HTR-8/SVneo (cell line): ENCODE results near the gene ASB6.

ENCODE experiments used
- DNase-seq: peaks from one replicate; pipeline ENCODE4 v3.0.0; 2011; ENCODE audit warnings: low spot score, mixed read lengths; ENCODE audit not compliant: insufficient read length
- FAIRE-seq: peaks from 2 replicates; lab custom pipeline; 2011; peaks lifted over from hg19 to GRCh38; lab: Jason Lieb, UNC

ASB6 gene

DNA sequence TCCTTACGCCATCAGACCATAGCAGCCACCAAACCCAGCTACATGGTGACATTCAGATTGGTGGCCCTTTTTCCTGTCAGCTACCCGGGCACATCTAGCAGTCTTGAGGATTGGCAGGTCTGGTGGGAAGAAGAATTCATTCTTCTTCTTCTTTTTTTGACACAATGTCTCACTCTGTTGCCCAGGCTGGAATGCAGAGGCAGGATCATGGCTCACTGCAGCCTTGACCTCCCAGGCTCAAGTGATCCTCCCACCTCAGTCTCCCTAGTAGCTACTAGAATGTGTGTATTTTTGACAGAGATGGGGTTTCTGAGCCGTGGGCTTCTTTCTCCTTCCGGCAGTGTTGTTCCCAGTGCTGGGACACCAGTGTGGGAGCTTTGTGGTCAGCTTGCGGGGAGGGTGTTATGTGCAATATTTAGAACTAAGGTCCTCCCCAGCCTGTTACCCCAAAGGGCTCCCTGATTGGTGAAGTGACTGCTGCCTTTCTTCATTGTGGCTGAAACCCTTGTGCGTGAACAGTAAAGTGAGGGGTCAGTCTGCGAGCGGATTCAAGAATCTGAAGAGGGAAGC is 12.6 kb downstream of the ASB6 start:
- FAIRE-seq: no peak
- no peak for DNase-seq

DNA sequence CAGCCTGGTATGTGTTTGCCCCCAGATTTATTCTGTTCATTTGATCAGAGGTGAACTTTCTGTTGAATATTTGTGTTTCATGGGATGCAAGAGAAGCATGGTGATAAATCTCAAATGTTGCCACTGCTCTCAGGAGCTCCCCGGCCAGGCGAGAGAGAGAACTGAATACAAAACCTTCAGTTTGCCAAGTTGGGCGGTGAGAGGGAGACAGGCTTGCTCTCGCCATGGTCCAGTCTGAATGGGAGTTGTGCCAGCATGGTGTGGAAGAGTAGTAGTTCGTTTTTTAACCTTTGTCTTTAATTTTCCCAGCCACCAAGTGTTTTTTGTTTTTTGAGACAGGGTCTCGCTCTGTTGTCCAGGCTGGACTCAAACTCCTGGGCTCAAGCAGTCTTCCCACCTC is 13.2 kb downstream of the ASB6 start:
- DNase-seq: no peak
- no peak for FAIRE-seq

DNA sequence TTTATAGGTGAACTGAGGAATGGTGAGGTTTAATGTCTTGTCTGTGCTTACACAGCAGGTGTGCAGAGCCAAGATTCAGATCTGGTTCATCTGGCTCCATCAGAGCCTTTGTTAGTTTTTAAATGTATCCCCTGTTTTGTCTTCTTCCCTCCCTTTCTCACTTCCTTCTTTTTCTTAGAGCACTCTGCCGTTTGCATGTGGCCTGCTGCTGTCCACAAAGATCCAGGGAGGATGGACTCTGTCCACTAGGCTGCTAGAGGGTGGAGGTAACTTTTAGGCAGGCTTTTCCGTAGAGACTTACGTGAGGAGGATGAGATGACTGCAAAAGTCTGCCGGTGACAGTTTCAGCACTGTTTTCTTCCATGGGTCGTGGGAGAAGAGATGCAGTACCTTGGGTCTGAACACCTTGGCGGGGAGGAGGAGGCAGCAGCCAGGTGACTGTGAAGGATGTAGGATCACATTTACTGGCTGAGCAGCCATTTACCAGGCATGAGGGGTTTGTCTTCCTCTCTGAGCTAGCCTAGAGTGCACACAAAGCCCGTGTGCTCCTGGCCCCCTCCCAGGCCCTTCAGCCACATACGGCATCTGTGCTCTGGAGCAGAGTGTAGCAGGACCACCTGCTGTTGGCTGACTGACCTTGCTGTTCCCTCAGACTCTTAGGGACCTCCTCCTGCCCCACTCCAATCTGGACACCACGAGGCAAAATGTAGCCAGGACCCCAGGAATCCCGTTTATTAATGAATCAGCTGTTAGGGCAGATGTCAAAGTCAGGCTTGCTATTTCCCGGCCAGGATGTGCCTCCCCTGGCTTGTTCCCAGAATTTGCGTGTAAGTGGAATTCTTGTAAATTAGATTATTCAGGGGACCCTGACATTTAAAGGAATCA is 14.2 kb downstream of the ASB6 start:
- FAIRE-seq (no peak), DNase-seq (no peak)

DNA sequence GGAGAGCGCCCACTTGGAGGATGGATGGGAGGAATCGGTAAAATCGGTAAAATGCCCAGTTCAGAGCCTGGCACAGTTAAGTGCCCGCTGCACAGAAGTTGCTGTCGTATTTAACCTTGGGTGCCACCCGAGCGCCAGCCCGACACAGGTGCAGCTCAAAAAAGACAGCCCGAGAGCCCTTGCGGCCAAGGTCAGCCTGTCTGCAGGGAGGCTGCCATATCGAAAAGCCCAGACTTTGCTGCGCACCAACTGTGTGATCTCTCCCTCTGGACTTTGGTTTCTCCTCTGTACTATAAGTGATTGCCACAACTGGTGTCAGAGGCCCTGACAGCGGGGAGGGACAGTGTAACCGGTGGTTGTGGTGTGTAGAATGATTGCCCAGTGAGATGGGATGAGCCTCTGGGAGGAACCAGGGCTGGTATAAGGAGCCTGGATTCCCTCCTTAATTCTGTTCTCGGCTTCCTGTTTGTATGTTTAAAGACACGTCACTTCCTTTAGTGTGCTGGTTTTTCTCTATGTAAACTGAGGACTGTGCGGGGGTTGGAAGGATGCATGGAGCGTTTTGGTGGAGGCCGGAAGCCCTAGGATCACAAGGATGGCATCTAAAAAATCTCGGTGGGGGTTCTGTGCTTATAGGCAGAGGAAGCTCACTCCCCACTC is 15.2 kb downstream of the ASB6 start:
- FAIRE-seq: no peak

DNA sequence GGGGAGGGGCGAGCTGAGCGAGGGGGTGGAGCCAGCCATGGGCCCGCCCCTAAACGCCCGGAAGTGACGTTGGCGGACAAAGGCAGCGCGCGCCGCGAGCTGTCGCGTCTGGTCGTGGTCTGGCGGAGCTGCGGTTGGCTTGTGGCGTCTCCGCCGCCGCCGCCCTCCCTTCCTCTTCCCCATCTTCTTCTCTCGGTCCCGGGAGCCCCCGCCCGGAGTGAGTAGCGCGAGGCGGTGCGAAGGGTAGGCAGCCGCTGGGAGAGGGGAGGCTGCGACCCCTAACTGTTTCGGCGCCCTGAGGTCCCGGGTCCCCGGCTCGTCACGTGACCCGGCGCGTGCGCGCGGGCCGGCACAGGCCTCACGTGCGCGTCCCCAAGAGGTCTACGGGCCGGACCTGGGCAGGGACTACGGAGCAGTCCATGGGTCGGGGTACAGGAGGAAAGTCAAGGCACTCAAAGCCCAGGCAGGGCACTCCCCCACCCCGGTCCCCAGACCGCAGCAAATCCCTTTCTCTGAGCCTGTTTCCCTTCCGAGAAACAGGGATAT is 15.8 kb downstream of the ASB6 start, which contains the start of gene NTMT1:
Gene NTMT1 (plus strand): TSS at position 85 of the 546 bp plus-strand sequence. CDS start 6,541 bp downstream, outside the sequence.
- peak; percentile 68 for DNase-seq

More for the DNA sequence above, 15.2 kb downstream of the ASB6 start:
- DNase-seq: no peak

DNA sequence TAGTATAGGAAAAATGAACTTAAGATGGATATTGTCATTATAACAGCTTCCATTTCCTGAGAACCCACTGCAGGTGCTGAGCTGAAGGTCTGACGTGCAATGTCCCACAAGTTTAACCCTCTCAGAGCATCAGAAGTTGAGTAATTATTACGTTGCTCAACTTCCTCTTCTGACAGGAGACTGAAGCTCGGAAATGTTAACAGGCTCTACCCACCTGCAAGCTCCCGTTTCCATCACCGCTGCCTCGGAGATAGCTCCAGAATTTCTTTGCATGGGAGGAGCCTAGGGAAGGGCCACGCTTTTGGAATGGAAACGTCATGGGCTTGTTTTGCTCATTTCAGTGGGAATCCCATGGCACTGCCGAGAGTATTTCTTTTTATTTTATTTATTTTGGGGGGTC is 17.0 kb downstream of the ASB6 start:
- DNase-seq (no peak), FAIRE-seq (no peak)

More for the DNA sequence above, 15.8 kb downstream of the ASB6 start, which contains the start of gene NTMT1:
- FAIRE-seq: no peak

DNA sequence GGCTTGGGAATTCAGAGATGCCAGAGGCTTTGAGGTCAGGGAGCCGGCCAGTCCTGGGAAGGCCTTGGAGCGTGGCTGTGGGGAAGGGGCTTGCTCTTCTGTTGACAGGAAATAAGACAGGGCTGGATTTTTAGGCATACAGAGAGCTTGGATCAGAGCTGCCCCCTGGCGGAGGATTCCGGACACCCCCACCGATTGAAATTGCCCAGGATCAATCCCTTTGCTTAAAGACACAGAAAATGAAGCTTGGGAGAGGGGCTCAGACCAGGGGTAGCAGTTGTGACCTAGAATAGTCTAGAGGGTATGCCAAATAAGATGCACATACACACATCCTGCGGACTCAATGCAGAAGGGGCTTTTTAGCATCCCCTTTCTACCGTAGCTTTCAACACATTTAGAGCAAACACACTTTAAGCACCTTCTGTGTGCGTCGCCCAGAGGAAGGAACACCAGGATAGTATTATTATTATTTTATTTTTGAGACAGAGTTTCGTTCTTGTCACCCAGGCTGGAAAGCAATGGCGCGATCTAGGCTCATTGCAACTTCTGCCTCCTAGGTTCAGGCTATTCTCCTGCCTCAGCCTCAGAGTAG is 17.7 kb downstream of the ASB6 start:
- FAIRE-seq (no peak), DNase-seq (peak; percentile 48)

DNA sequence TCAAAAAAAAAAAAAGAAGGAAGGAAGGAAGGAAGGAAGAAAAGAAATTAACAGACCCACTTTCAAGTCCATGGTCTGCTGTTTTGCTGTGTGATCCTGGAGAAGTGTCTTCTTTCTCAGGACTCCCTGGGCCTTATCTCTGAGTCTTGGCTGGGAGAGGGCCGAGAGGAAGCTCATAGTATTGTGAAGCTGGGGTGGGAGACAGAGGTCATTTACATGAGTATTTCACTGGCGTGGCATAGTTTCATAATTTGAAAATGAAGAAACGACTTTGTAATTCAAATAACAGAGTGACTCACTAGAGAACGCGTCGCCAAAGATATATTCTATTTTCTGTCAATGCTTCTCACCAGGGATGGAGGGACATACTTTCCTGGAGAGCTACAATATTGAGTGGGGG is 18.6 kb downstream of the ASB6 start:
- no peak for FAIRE-seq

DNA sequence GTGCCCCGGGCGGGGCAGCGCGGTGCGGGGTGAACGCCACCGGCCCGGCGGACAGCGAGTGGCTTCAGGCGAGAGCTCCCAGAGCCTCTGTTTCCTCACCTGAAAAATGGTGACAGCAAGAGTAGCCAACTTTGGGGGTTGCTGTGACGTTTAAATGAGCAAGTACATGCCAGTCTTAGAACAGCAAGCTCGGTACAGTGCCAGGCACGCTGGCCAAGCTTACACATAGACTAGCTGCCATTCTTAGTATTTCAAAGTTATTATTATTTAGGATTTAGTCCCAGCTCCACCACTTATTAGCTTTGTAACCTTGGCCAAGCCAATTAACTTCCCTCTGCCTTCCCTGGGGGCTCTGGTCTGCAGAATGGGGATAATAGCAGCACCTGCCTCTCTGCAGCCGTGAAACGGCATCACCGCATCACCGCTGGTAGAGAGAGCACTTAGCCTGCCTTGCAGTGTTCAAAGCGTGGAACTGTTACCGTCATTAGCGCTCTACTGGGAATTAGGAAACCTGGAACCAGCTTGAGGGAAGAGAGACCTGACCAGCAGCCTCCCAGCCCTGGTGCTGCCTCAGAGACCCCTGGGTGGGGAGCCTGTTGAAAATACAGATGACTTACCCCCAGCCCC is 21.2 kb downstream of the ASB6 start, which contains the start of gene C9orf50:
Gene C9orf50 (minus strand): TSS at position 433 of the 627 bp plus-strand sequence. CDS start 527 bp downstream, outside the sequence.
- no peak for FAIRE-seq
- DNase-seq: no peak

More for the DNA sequence above, 18.6 kb downstream of the ASB6 start:
- DNase-seq: no peak

DNA sequence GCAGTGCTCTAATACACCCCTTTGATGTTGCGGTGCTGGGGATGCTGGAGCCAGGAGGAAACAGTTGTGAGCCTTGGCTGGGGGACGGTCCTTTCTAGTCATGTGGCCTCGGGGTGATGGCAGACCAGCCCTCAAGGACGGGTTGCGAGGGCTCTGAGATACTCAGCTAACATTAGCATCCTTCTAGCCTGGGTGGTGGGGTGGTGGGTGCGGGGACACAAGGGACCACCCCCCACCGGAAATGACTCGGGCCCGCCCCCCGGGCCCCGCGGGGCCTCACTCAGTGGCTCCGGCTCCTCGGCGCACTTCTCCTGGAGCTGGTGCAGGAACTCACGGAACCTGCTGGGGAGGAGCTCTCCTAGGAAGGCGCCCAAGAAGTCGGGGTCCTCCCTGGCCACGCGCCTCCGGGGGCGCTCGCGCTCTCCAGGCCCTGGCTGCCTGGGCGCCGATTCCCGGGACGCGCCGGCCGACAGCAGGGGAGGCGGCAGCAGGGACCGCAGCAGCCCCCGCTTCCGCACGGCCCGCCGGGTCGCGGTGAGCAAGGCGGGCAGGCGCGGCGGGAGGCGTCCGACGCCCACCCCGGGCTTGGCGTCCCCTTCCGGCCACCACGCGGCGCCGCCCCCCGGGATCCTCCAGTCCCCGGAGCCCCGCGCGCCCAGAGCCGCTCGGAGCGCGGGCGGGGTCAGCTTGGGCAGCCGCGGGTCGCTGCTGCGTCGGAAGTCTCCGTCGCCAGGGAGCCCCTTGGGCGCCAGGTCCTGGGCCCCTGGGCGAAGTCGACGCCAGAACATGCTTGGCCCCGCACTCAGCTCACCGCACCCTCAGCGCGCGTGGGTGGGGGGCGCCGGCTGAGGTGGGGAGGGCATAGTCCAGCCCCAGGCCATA is 21.9 kb downstream of the ASB6 start:
- FAIRE-seq (no peak), DNase-seq (no peak)

DNA sequence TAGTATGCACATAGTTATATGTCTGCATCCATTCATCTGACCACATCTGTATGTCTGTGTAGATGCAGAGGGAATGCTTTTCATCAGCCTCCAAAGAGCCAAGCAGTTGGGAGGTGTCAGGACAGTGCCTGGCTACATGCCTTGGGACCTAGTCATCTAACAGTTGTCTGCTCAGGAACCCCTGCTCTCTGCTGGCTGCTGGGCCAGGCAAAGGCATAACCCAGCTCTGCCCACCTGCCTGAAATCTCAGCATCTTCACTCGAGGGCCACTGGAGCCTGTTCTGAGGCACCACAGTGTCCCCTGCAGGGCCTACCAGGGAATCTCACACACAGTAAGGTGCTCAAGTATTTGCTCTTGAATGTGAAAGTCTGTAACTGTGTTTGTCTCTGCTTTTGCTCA is 24.8 kb downstream of the ASB6 start:
- FAIRE-seq (peak; percentile 55), DNase-seq (peak; percentile 41)

DNA sequence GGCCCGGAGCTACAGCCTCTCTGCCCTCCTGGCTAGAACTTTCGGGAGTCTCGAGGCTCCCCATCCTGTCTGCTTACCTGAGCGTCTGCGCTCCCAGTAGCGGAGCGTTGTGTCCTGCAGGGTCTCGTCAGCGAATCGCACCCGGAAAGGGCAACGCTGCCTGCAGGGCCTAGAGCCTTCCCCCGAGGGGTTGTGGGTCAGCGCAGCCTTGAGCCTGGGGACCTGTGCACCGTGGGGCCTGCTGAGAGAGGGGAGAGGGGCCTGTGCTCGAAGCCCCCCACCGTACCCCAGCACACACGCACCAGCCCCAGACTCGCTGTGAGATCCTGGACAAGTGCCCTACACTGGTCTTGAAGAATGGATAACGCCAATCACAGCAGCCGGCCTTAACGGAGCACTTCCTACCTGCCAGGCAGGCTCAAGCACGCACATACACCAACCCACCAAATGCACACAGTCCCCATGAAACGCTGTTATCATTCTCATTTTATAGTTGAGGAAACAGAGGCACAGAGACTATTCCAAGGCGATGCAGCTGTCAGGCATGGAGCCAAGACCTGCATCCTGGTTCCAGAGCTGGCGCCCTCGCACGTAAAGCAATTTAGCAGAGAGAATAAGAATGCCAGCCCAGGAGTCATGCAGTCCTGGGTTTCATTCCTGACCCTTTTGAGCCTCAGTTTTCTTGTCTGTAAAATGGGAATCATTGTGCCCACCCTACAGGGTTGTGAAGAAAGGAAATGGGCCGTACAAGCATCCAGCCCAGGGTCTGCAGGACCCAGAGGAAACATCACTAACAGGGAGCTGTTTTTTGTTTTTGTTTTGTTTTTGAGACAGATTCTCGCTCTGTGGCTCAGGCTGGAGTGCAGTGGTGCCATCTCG is 26.3 kb downstream of the ASB6 start:
- DNase-seq (no peak), FAIRE-seq (no peak)

DNA sequence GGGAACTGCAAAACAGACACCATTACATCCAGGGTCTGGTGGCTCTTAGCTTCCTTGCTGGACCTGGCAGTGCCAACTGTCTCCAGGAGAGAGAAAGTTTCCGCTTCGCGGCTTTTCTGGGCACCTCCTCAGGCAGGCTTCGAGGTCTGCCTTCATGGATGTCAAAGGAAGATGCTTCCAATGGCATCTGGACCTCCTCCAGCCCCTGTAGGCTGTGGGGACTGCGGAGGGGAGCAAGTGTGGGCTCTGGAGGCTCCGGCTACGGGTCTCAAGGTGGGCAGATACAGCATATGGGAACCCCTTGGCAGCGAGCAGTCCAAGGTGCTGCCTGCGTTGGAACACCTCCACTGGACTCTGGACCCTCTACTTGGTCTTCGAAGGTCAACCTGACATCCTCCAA is 27.0 kb downstream of the ASB6 start:
- DNase-seq: no peak

DNA sequence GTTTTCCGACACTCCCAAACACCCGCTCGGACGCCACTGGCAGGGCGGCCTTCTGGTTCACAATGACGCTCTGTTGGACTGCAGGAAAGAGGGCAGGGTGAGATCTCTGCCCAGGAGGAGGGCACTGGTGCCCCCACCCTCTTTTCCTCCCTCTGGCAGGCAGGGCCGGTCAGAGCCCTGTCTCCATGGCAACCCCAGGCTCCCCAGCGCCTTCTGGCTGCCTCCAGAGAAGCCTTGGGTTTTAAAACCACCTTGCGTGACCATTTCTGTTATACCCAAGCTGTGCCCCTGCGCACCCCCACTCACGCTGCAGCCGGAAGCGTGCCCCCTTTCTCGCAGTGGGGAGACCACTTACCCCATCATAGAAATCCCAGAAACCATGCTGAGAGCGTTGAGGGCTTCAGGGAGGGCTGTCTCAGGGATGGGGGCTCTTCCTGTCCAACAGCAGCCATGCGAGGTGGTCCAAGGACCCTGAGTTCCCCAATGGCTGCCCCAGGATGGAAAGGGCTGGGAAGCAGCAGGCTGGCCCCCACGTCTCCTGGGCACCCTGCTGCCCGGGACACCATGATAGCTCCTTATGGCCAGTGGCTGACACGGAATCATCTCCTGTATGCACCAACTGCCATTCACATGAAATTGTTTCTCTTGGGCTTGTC is 28.3 kb downstream of the ASB6 start:
- no peak for DNase-seq
- FAIRE-seq: no peak

More for the DNA sequence above, 27.0 kb downstream of the ASB6 start:
- FAIRE-seq: no peak

DNA sequence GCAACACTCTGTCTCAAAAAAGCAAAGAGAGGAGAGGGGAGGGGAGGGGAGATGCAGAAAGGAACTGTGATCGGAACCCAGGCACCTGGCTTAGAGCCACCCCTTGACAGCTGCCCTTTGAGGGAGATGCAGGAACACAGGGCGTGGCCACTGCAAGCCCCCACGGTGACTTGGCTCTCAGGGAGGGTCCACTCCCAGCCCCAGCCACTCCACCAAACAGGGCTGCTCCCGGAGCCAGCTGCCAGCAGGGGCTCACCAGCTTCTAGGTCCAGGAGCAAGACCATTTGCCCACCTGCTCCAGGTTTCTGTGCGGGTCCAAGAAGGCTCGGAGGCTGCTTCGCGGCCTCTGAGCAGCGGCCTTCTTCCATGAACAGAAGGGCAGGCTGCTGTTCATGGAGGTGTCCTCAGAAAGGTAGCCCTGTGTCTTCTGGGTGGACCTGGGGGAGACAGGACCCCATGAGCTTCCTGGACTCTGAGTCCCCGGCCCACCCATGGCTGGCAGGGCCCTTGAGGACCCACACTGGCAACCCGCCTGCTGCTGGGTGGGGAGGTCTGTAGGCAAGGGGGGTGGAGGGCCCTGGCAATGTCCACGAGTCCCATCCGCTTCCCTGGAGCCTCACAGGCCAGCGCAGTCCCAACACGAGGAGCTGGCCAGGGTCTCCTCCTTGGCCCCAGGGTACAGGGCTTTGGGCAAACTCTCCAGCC is 29.0 kb downstream of the ASB6 start:
- DNase-seq: no peak
- no peak for FAIRE-seq

DNA sequence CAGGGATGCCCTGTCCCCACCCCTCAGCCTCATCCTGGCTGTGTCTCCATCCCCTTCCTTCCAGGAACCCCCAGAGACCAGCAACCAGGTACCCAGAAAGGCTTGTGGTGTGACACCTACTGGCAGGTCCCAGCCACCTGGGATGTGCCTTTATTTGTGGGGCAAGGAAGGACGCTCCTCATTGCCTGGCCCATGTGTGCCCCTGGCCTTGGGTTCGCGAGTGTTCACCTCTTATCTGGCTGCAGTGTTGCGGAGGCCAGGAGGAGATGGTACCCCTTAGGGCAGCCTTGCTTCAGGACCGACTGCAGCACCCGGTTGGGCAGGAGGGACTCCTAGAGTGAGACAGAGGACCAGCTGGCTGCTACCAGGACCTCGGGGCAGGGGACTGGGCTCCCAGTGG is 29.8 kb downstream of the ASB6 start:
- FAIRE-seq: no peak

DNA sequence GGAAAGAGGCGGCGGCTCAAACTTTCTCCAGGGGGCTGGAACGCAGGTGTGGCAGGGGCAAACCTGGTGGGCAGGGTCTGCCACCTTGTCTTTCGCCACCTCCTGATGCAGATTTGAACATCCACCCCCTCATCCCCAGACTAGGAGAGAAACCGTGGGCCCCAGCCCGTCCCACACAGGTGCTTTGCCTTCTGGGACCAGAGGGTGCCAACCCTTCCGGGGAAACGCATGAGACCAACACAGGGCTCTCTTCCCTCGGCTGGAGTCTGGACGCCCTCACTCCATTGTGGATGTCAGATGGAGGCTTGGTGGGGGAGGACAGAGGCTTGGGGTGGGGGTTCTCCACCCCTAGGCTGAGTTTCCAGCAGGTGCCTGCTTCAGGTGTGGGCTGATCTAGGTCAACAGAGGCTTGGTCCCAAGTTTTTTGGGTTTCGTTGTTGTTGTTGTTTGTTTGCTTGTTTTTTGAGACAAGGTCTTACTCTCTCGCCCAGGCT is 30.6 kb downstream of the ASB6 start:
- DNase-seq: no peak
- no peak for FAIRE-seq

More for the DNA sequence above, 29.8 kb downstream of the ASB6 start:
- DNase-seq: no peak
